ENCODE data around the gene THSD4.

GRCh38 chr15:71334873-71335272 is 219.6 kb downstream of the THSD4 start:
- TF ChIP-seq CTCF (conservative IDR thresholded peaks at IDR 0.05; ENCODE audit: low read length) (no peak), EZH2phosphoT487 (IDR thresholded peaks at IDR 0.05; ENCODE audit: borderline replicate concordance) (no peak)

All from Loucy (cell line).